ENCODE data around the gene MARF1. TPM values are rescaled to one million over a fixed set of nuclear protein-coding genes. Genes with fewer than 3 reads are reported as not detected.
"Not testable (repeated sequence)": the region's sequence is repeated elsewhere in the genome, so short reads cannot be mapped to it uniquely, and the experiment has no call there.

Gene MARF1
- polyA plus RNA-seq, 1 donor, result 41.6 TPM

- Histone ChIP-seq H3K27me3 (ENCODE audit: control insufficient read depth, insufficient read depth, low read length) (no peaks in the 10 kb centered on the region), H3K4me1 (ENCODE audit: control insufficient read depth, insufficient read depth, low read length) (no peaks in the 10 kb centered on the region), H3K4me3 (ENCODE audit: low read length) (no peak overlapping the region), H3K36me3 (ENCODE audit: control insufficient read depth, insufficient read depth, low read length) (peaks cover 4% of the 10 kb centered on the region), H3K9me3 (ENCODE audit: control insufficient read depth, low read depth, low read length) (no peaks in the 10 kb centered on the region), H3K27ac (ENCODE audit: low read length) (no peak overlapping the region)
- no peak for DNase-seq
- WGBS (ENCODE audit: insufficient coverage, low lambda C conversion rate), result no CpG with 5 or more reads among the region's 2 CpGs
Measured at GRCh38 chr16:15654591-15654990, 11.6 kb upstream of the MARF1 start.

GRCh38 chr16:15653227-15653626 lies 10.3 kb upstream of the MARF1 start:
- no peak overlapping the region for H3K27ac ChIP-seq (ENCODE audit: low read length)
- no CpG with 5 or more reads among the region's 4 CpGs for WGBS (ENCODE audit: insufficient coverage, low lambda C conversion rate)
- DNase-seq, result peak; percentile 16 to 25
- H3K4me3 ChIP-seq (ENCODE audit: low read length), result no peak overlapping the region
- no peaks in the 10 kb centered on the region for H3K4me1 ChIP-seq (ENCODE audit: control insufficient read depth, insufficient read depth, low read length)
- H3K9me3 ChIP-seq (ENCODE audit: control insufficient read depth, low read depth, low read length), result no peaks in the 10 kb centered on the region
- peaks cover 4% of the 10 kb centered on the region for H3K36me3 ChIP-seq (ENCODE audit: control insufficient read depth, insufficient read depth, low read length)
- H3K27me3 ChIP-seq (ENCODE audit: control insufficient read depth, insufficient read depth, low read length), result no peaks in the 10 kb centered on the region

GRCh38 chr16:15652293-15653001 lies 9.5 kb upstream of the MARF1 start:
- no peak for DNase-seq
- no peaks in the 10 kb centered on the region for H3K4me1 ChIP-seq (ENCODE audit: control insufficient read depth, insufficient read depth, low read length)
- no peak overlapping the region for H3K27ac ChIP-seq (ENCODE audit: low read length)
- no peaks in the 10 kb centered on the region for H3K9me3 ChIP-seq (ENCODE audit: control insufficient read depth, low read depth, low read length)
- WGBS (ENCODE audit: insufficient coverage, low lambda C conversion rate), result no CpG with 5 or more reads among the region's 14 CpGs
- peaks cover 4% of the 10 kb centered on the region for H3K36me3 ChIP-seq (ENCODE audit: control insufficient read depth, insufficient read depth, low read length)
- H3K27me3 ChIP-seq (ENCODE audit: control insufficient read depth, insufficient read depth, low read length), result no peaks in the 10 kb centered on the region
- no peak overlapping the region for H3K4me3 ChIP-seq (ENCODE audit: low read length)

- no peaks in the 10 kb centered on the region for H3K4me1 ChIP-seq (ENCODE audit: control insufficient read depth, insufficient read depth, low read length)
- H3K36me3 ChIP-seq (ENCODE audit: control insufficient read depth, insufficient read depth, low read length), result peaks cover 4% of the 10 kb centered on the region
- H3K27me3 ChIP-seq (ENCODE audit: control insufficient read depth, insufficient read depth, low read length), result no peaks in the 10 kb centered on the region
- H3K9me3 ChIP-seq (ENCODE audit: control insufficient read depth, low read depth, low read length), result no peaks in the 10 kb centered on the region
- WGBS (ENCODE audit: insufficient coverage, low lambda C conversion rate), result 0% methylated on average over 1 of the region's 18 CpGs
- H3K4me3 ChIP-seq (ENCODE audit: low read length), result peak overlapping the region; percentile 90
- H3K27ac ChIP-seq (ENCODE audit: low read length), result no peak overlapping the region
- peak in 1 of 2 donors; percentile 24 for DNase-seq
Measured at GRCh38 chr16:15650698-15651171, 7.8 kb upstream of the MARF1 start.

GRCh38 chr16:15650019-15650697 lies 7.2 kb upstream of the MARF1 start, which contains the start of gene NDE1:
Gene NDE1, plus strand, starts transcription at chr16:15650245. Its CDS starts 14,534 bp downstream, at chr16:15664779.
- Histone ChIP-seq H3K27me3 (ENCODE audit: control insufficient read depth, insufficient read depth, low read length) (no peaks in the 10 kb centered on the region), H3K9me3 (ENCODE audit: control insufficient read depth, low read depth, low read length) (no peaks in the 10 kb centered on the region), H3K4me1 (ENCODE audit: control insufficient read depth, insufficient read depth, low read length) (no peaks in the 10 kb centered on the region), H3K27ac (ENCODE audit: low read length) (peak within 1 kb of the TSS; percentile 58), H3K4me3 (ENCODE audit: low read length) (peak within 1 kb of the TSS; percentile 90), H3K36me3 (ENCODE audit: control insufficient read depth, insufficient read depth, low read length) (peaks cover 4% of the 10 kb centered on the region)
- 10% methylated on average over 2 of the region's 71 CpGs for WGBS (ENCODE audit: insufficient coverage, low lambda C conversion rate)
- DNase-seq, result peak; percentile 77 to 87

- H3K27me3 ChIP-seq (ENCODE audit: control insufficient read depth, insufficient read depth, low read length), result no peaks in the 10 kb centered on the region
- no peaks in the 10 kb centered on the region for H3K9me3 ChIP-seq (ENCODE audit: control insufficient read depth, low read depth, low read length)
- H3K4me3 ChIP-seq (ENCODE audit: low read length), result peak overlapping the region; percentile 33
- no peak overlapping the region for H3K27ac ChIP-seq (ENCODE audit: low read length)
- peaks cover 4% of the 10 kb centered on the region for H3K36me3 ChIP-seq (ENCODE audit: control insufficient read depth, insufficient read depth, low read length)
- WGBS (ENCODE audit: insufficient coverage, low lambda C conversion rate), result no CpG with 5 or more reads among the region's 14 CpGs
- DNase-seq, result no peak
- no peaks in the 10 kb centered on the region for H3K4me1 ChIP-seq (ENCODE audit: control insufficient read depth, insufficient read depth, low read length)
Measured at GRCh38 chr16:15649727-15650018, 6.7 kb upstream of the MARF1 start.

GRCh38 chr16:15649311-15649710 lies 6.4 kb upstream of the MARF1 start:
- WGBS (ENCODE audit: insufficient coverage, low lambda C conversion rate), result no CpG with 5 or more reads among the region's 17 CpGs
- not testable (repeated sequence) for DNase-seq; H3K9me3 ChIP-seq (ENCODE audit: control insufficient read depth, low read depth, low read length); H3K4me1 ChIP-seq (ENCODE audit: control insufficient read depth, insufficient read depth, low read length); H3K27ac ChIP-seq (ENCODE audit: low read length); H3K36me3 ChIP-seq (ENCODE audit: control insufficient read depth, insufficient read depth, low read length); H3K27me3 ChIP-seq (ENCODE audit: control insufficient read depth, insufficient read depth, low read length)
- peak overlapping the region; percentile 33 for H3K4me3 ChIP-seq (ENCODE audit: low read length)

GRCh38 chr16:15648135-15648730 lies 5.3 kb upstream of the MARF1 start:
- H3K27me3 ChIP-seq (ENCODE audit: control insufficient read depth, insufficient read depth, low read length), result no peaks in the 10 kb centered on the region
- H3K4me1 ChIP-seq (ENCODE audit: control insufficient read depth, insufficient read depth, low read length), result peaks cover 7% of the 10 kb centered on the region
- H3K36me3 ChIP-seq (ENCODE audit: control insufficient read depth, insufficient read depth, low read length), result peaks cover 4% of the 10 kb centered on the region
- no peak overlapping the region for H3K27ac ChIP-seq (ENCODE audit: low read length)
- no peak overlapping the region for H3K4me3 ChIP-seq (ENCODE audit: low read length)
- no peaks in the 10 kb centered on the region for H3K9me3 ChIP-seq (ENCODE audit: control insufficient read depth, low read depth, low read length)
- 100% methylated on average over 2 of the region's 9 CpGs for WGBS (ENCODE audit: insufficient coverage, low lambda C conversion rate)
- DNase-seq, result no peak

GRCh38 chr16:15647294-15648014 lies 4.5 kb upstream of the MARF1 start:
- 35% methylated on average over 2 of the region's 7 CpGs for WGBS (ENCODE audit: insufficient coverage, low lambda C conversion rate)
- DNase-seq, result no peak
- H3K9me3 ChIP-seq (ENCODE audit: control insufficient read depth, low read depth, low read length), result no peaks in the 10 kb centered on the region
- no peak overlapping the region for H3K27ac ChIP-seq (ENCODE audit: low read length)
- H3K27me3 ChIP-seq (ENCODE audit: control insufficient read depth, insufficient read depth, low read length), result no peaks in the 10 kb centered on the region
- peaks cover 4% of the 10 kb centered on the region for H3K36me3 ChIP-seq (ENCODE audit: control insufficient read depth, insufficient read depth, low read length)
- peaks cover 7% of the 10 kb centered on the region for H3K4me1 ChIP-seq (ENCODE audit: control insufficient read depth, insufficient read depth, low read length)
- no peak overlapping the region for H3K4me3 ChIP-seq (ENCODE audit: low read length)

- not testable (repeated sequence) for H3K9me3 ChIP-seq (ENCODE audit: control insufficient read depth, low read depth, low read length); H3K4me3 ChIP-seq (ENCODE audit: low read length); H3K27me3 ChIP-seq (ENCODE audit: control insufficient read depth, insufficient read depth, low read length); H3K4me1 ChIP-seq (ENCODE audit: control insufficient read depth, insufficient read depth, low read length); H3K27ac ChIP-seq (ENCODE audit: low read length); H3K36me3 ChIP-seq (ENCODE audit: control insufficient read depth, insufficient read depth, low read length); DNase-seq
- WGBS (ENCODE audit: insufficient coverage, low lambda C conversion rate), result 90% methylated on average over 5 of the region's 13 CpGs
Measured at GRCh38 chr16:15646557-15647293, 3.8 kb upstream of the MARF1 start.

All from large intestine (tissue), 3 donors.